ENCODE data around the gene NECAB2.

- TF ChIP-seq CTCF (IDR thresholded peaks at IDR 0.05; ENCODE audit: borderline replicate concordance, extremely low read depth, low read length, poor library complexity, severe bottlenecking), result no peak
- no peak for TF ChIP-seq EZH2 (IDR thresholded peaks at IDR 0.05; ENCODE audit: borderline replicate concordance, low read depth, low read length, severe bottlenecking)
Observed at GRCh38 chr16:84029297-84030047, 61.4 kb downstream of the NECAB2 start.
